ENCODE results near the gene DAP. TPM values are rescaled to one million over a fixed set of nuclear protein-coding genes. Genes with fewer than 3 reads are reported as not detected.

DAP gene
- total RNA-seq, 3 donors from 2014 or later (not counting 1 experiment from before 2014, with no cell fraction given) = 38.4 to 48.9 (median 44.9) TPM

DNA sequence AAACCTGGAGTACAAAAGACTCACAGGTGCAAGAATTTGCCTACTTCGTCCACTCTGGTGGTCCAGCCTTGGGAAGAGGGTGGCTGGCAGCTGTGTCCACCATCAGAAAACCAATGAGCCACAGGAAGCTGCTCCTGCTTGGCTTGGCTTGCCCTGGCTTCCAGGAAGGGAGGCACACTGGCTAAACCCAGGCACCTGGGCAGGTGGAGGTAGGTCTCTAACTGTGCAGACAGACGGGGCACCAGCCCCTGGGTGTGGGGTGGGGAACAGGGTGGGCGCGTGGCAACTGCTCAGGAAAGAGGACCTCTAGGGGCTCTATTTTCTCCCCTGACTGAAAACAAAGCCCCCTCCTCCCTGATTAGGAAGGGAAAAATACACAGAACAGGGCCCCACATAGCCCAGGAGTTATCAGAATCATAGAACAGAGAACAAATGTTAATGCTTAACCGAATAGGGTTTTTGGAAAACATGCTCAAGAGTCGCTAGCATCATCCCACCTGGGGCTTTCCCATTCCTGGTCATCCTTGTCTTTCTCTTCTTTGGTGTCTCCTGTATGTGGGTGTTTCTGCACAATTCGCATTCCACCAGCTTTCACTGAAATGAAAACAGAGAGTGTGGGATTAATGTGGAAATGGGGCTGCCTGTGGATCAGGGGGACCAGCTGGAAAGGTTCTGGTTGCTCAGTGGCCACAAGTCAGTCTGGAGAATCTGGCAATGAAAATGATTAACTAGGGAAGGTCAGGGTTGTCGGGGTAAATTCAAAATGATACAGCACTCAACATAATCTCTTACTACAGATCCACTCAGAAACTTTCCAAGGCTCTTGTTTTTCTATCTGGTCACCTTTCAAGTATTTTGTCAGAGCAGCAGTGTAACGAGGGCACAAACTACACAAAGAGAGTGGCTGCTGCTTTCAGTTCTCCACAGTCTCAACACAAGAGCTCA is 13.1 kb downstream of the DAP start:
- Histone ChIP-seq H3K27ac (ENCODE audit: low read length) (no peak overlapping the region), H3K36me3 (ENCODE audit: control insufficient read depth, insufficient read depth, low read length) (peaks cover 24% of the 10 kb centered on the region), H3K9me3 (ENCODE audit: control insufficient read depth, insufficient read depth, low read length) (no peaks in the 10 kb centered on the region), H3K4me1 (ENCODE audit: control insufficient read depth, insufficient read depth, low read length) (no peaks in the 10 kb centered on the region), H3K27me3 (ENCODE audit: control insufficient read depth, insufficient read depth, low read length) (no peaks in the 10 kb centered on the region), H3K4me3 (ENCODE audit: low read length) (no peak overlapping the region)
- WGBS (ENCODE audit: insufficient coverage) = 91% methylated on average over 5 of the region's 9 CpGs
- TF ChIP-seq CTCF (IDR thresholded peaks at IDR 0.05) = no peak
- intact Hi-C loops (cut with micrococcal nuclease) = no loop called here
- DNase-seq (no peak), ATAC-seq (no peak)
- no peaks in the 10 kb centered on the region for H3K27me3 Mint-ChIP-seq (ENCODE audit: low read depth in 2 of 2)
- peaks cover 7 to 23% of the 10 kb centered on the region in 2 donors for H3K4me1 Mint-ChIP-seq
- H3K9me3 Mint-ChIP-seq = no peaks in the 10 kb centered on the region
- H3K4me3 Mint-ChIP-seq = no peak overlapping the region
- H3K27ac Mint-ChIP-seq = no peak overlapping the region
- H3K36me3 Mint-ChIP-seq = peaks cover 19% of the 10 kb centered on the region

DNA sequence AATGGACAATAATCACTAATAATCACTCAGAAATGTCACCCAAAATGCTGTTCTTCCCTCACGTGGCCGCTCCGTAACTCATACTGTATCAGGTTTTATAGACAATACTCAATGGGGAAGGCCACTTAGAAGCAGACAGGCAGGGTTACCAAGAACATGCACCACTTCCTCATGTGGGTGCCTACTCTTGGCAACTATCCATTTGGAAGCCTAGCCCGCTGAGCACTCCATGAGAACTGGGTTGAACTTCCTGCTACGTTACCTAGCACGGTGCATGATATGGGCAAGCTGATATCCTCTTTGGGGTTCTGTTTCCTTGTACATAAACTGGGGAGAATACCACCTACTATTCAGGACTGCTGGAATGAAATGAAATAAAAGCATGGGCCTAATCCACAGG is 14.3 kb downstream of the DAP start:
- H3K27ac Mint-ChIP-seq = no peak overlapping the region
- peaks cover 25% of the 10 kb centered on the region for H3K36me3 ChIP-seq (ENCODE audit: control insufficient read depth, insufficient read depth, low read length)
- no peaks in the 10 kb centered on the region for H3K27me3 ChIP-seq (ENCODE audit: control insufficient read depth, insufficient read depth, low read length)
- no peaks in the 10 kb centered on the region for H3K9me3 ChIP-seq (ENCODE audit: control insufficient read depth, insufficient read depth, low read length)
- no peaks in the 10 kb centered on the region for H3K27me3 Mint-ChIP-seq (ENCODE audit: low read depth in 2 of 2)
- no peak overlapping the region for H3K27ac ChIP-seq (ENCODE audit: low read length)
- H3K4me1 Mint-ChIP-seq = peaks cover 7 to 26% of the 10 kb centered on the region in 2 donors
- H3K9me3 Mint-ChIP-seq = no peaks in the 10 kb centered on the region
- H3K36me3 Mint-ChIP-seq = peaks cover 19% of the 10 kb centered on the region
- TF ChIP-seq CTCF (IDR thresholded peaks at IDR 0.05) = no peak
- H3K4me3 Mint-ChIP-seq = no peak overlapping the region
- no peak for DNase-seq
- WGBS (ENCODE audit: insufficient coverage) = 75% methylated on average over 6 of the region's 6 CpGs
- intact Hi-C loops (cut with micrococcal nuclease) = no loop called here
- H3K4me1 ChIP-seq (ENCODE audit: control insufficient read depth, insufficient read depth, low read length) = no peaks in the 10 kb centered on the region
- no peak for ATAC-seq
- no peak overlapping the region for H3K4me3 ChIP-seq (ENCODE audit: low read length)

DNA sequence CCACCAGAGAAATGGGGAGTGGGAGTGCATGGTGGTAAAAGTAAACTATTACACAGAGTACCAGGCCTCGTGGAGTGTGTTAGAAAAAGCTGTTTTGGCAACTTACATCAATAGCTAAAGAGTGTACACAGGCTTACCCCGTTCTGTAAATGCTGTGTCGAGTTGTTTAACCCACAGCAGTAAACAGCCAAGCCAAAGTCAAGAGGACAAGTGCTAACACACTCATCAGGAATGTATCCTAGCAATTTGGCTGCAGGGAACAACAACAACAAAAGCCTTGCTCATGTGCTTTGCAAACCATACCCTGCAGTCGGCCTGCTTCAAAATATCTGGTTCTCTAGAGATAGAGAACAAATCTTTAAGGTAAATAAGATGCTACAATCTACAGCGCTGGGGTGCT is 15.9 kb downstream of the DAP start:
- H3K9me3 Mint-ChIP-seq = peaks cover 0 to under 1% of the 10 kb centered on the region in 2 donors
- TF ChIP-seq CTCF (IDR thresholded peaks at IDR 0.05) = no peak
- no peaks in the 10 kb centered on the region for H3K4me1 ChIP-seq (ENCODE audit: control insufficient read depth, insufficient read depth, low read length)
- no peak overlapping the region for H3K4me3 ChIP-seq (ENCODE audit: low read length)
- H3K27me3 Mint-ChIP-seq (ENCODE audit: low read depth in 2 of 2) = no peaks in the 10 kb centered on the region
- DNase-seq (no peak), ATAC-seq (no peak)
- H3K36me3 Mint-ChIP-seq = peaks cover 24% of the 10 kb centered on the region
- intact Hi-C loops (cut with micrococcal nuclease) = no loop called here
- no peak overlapping the region for H3K4me3 Mint-ChIP-seq
- H3K27ac Mint-ChIP-seq = no peak overlapping the region
- peaks cover 7 to 34% of the 10 kb centered on the region in 2 donors for H3K4me1 Mint-ChIP-seq
- peaks cover 24% of the 10 kb centered on the region for H3K36me3 ChIP-seq (ENCODE audit: control insufficient read depth, insufficient read depth, low read length)
- WGBS (ENCODE audit: insufficient coverage) = over 99% methylated on average over 5 of the region's 5 CpGs
- H3K27me3 ChIP-seq (ENCODE audit: control insufficient read depth, insufficient read depth, low read length) = no peaks in the 10 kb centered on the region
- no peaks in the 10 kb centered on the region for H3K9me3 ChIP-seq (ENCODE audit: control insufficient read depth, insufficient read depth, low read length)
- no peak overlapping the region for H3K27ac ChIP-seq (ENCODE audit: low read length)

Data from natural killer cell (primary cell).